HG03135 (cell line): Measurements from ENCODE around the gene GRIK5.
A peak's percentile ranks its signal among the peaks of the same experiment; 100 is the strongest.

Experiments
- ATAC-seq: cut with Tn5 transposase; IDR thresholded peaks from one replicate; pipeline ENCODE4 v1.9.1; 2021; ENCODE audit warnings: mild to moderate bottlenecking, moderate library complexity; ENCODE audit not compliant: unreplicated experiment

Gene GRIK5

GRCh38 chr19:42078538-42079275 is 8.7 kb upstream of the GRIK5 start:
- ATAC-seq = no peak

DNA sequence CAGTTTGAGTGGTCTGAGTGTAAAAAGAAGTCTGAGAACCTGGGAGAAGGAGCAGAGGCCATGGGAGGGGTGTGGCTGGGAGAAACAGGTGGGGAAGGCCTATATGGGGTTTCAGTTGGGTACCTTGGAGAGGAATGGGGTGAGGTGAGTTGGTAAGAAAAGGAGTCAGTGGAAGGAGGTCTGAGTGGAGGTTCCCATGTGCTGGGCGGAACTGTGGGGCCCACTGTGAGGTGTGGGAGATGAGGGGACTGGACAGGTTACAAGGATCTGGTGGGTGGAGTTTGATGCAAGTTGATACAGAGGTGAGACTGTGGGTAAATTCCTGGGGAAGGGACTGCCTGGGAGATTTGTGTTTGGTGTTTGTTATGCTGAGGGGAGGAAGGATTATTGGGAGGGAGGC is 8.1 kb upstream of the GRIK5 start:
- no peak for ATAC-seq

DNA sequence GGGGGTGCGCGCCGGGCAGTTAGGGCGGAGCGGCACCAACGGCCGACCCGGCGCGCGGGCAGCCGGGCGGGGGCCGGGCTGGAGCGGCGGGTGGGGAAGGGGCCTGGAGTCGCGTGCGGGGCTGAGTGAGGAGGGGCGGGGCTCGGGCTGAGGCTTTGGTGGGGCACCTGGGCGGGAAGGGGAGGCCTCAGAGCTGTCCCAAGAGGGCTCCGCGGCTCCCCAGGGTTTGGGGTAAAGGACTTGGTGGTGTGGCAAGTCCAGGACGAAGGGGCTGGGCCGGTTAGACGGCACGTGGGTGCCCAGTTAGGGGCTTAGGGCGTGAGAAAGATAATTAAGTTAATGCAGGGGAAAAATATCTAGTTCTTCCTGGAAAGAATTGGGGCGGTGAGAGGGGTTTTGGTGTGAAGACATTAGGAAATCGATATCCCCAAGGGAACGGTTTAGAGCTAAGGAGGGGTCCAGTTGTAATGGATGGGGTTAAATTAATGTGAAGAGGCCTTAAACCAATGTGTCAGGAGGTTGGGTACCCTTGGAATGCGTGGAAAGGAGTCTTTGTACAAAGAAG is 6.5 kb upstream of the GRIK5 start:
- no peak for ATAC-seq

GRCh38 chr19:42075616-42076379 is 5.8 kb upstream of the GRIK5 start, which contains the start of gene ZNF574:
ZNF574 (plus strand) TSS chr19:42076166; CDS start chr19:42078607, 2,441 bp downstream.
- peak; percentile 94 for ATAC-seq

- ATAC-seq = no peak
These were observed 5.3 kb upstream of the GRIK5 start for GRCh38 chr19:42075364-42075615.

GRCh38 chr19:42074513-42075363 is 4.7 kb upstream of the GRIK5 start:
- no peak for ATAC-seq

DNA sequence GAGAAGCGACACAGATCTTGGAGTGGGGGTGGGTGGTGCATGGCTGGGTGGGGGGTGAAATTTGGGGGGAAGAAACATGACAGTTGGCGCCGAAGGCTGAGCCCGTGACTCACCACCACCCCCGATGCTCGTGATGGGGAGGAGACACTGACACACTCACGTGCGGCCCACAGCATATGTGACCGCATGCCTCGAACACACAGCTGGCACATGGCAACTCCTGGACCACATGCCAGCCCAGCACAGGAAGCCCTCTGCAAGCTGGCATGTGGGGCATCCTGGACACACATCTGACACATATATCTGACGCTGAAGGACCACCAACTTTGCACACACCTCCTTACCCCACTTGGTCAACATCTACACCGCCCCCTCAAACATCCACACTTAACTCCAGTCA is 1.2 kb upstream of the GRIK5 start:
- ATAC-seq = no peak

GRCh38 chr19:42068756-42069571 is 1.0 kb downstream of the GRIK5 start:
- no peak for ATAC-seq

GRCh38 chr19:42068361-42068755 is 1.6 kb downstream of the GRIK5 start:
- no peak for ATAC-seq

DNA sequence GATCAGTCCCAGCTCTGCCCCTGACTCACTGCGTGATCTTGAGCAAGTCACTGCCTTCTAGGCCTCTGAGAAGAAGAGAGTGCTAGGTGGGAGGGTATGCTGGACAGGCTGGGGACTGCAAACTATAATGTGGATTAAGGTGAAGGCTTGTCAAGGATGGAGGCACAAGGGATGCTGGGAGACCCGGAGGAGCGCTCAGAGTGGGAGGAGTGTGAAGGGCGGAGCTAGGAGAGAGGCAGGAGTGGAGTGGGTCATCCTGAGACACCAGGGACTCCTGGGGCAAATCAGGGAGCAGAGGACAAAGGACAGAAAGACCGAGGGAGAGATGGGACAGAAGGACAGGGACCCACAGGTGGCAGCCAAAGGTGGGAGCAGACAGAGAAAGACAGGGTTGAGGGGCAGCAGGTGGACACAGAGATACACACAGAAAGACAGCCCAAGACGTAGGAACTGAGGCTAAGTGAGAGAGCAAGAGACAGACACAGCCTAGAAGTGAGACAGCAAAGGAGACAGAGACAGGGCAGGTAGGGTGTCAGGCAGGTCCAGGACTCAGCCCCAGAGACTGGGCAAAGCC is 2.6 kb downstream of the GRIK5 start:
- no peak for ATAC-seq

- ATAC-seq = no peak
These were observed 3.8 kb downstream of the GRIK5 start for GRCh38 chr19:42066075-42066754.

DNA sequence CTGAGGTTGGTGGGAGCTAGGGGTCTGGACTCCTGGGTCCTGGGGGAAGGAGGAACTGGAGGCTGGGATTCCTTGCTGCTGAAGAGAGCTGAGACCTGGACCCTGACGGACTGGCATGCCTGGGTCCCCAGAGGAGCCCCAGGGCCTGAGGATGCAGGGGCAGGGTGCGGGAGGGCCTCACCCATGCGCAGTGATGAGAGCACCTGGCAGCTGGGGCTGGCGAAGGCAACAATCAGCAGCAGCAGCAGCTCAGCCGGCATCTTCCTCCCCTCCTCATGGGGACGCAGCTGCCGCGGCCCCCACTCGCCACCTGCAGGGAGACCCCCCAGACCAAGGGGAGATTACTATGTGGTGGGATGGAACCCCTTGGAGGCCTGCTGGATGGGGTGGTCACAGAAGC is 4.5 kb downstream of the GRIK5 start:
- no peak for ATAC-seq

DNA sequence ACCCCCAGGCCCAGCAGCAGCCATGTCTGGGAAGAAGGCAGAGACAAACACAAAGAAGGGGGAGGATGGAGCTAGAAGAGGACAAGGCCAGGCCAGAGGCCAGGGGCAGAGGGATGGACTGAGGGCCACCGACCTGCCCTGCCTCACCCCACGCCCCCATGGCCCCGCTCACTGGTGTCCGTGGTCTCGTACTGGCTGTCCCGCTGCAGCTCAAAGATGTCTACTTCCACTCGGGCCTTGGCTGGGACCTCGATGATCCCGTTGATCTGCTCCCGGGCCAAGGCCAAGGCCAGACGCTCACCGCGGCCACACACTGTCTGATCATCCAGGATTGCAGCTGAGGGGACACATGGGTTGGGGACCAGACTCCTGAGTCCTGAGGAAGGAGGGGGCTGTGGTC is 5.0 kb downstream of the GRIK5 start:
- ATAC-seq = no peak

DNA sequence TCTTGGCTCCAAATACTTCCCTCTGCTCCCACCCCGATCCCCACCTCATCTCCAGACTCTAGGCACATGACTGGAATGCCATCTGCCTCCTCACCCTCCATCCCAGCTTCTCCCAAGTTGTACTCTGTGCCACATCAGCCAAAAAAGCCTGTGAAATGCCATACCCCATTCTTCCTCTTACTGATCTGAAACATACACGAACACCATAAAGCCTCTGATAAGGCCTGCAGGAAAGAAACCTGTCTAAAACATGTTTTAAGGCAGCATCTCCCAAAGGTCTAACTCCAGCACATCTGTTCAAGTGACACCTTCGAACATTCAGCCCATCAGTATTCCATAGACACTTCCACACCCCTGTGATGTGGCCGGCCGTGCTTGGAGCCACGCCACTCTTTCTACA is 5.6 kb downstream of the GRIK5 start:
- ATAC-seq = no peak

GRCh38 chr19:42062381-42062780 is 7.6 kb downstream of the GRIK5 start:
- ATAC-seq = no peak

DNA sequence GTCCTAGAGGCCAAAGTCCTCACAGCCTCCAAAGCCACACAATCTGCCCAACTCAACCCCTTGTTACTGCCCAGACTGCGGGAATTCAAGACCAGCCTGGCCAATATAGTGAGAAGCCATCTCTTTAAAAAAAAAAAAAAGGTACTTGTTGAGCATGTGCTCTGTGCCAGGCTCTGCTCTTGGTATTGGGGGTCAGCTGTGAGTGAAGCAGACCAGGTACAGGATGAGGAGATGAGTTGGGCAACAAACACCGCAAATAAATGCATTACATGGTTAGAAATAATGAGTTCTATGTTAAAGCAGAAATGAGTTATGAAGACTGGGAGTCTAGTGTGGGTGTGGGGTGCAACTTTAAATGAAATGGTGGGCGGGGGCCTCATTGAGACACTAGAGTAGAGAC is 9.9 kb downstream of the GRIK5 start:
- ATAC-seq = no peak

- ATAC-seq = no peak
These were observed 10.8 kb downstream of the GRIK5 start for GRCh38 chr19:42059196-42059595.

GRCh38 chr19:42057846-42058245 is 12.2 kb downstream of the GRIK5 start:
- no peak for ATAC-seq

GRCh38 chr19:42054205-42054604 is 15.8 kb downstream of the GRIK5 start:
- no peak for ATAC-seq
